ENCODE data around the gene PNLIPRP3.

PNLIPRP3 gene

DNA sequence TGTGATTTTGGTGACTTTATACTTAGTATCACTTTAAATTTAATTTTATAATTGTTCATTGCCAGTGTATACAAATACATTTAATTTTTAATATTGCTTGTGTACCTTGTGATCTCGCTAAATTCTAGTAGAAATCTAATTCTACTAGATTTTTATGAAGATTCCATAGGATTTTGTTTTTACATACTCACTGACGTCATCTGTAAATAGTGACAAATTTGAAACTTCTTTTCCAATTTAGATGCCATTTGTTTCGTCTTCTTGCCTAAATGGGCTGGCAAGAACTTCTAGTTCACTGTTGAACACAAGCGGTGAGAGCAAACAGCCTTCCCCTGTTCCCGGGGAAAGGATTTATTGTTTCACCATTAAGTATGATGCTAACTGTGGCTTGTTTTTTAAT is 17.3 kb upstream of the PNLIPRP3 start:
- Histone ChIP-seq H3K9me2 (ENCODE audit: low read depth, low read length) (no peaks in the 10 kb centered on the region), H3K36me3 (ENCODE audit: insufficient read depth, low read length) (no peaks in the 10 kb centered on the region), H3K79me2 (ENCODE audit: insufficient read depth, low read length) (no peaks in the 10 kb centered on the region), H3K4me1 (ENCODE audit: insufficient read depth, low read length, severe bottlenecking) (no peaks in the 10 kb centered on the region), H3K27me3 (ENCODE audit: insufficient read depth, low read length) (no peaks in the 10 kb centered on the region), H3K27ac (ENCODE audit: low read depth, low read length, poor library complexity, severe bottlenecking) (no peak overlapping the region), H3K4me2 (ENCODE audit: low read length) (no peak overlapping the region), H3K9me3 (ENCODE audit: low read length) (no peaks in the 10 kb centered on the region), H3K4me3 (ENCODE audit: low read depth, low read length, poor library complexity, severe bottlenecking) (no peak overlapping the region), H3F3A (ENCODE audit: insufficient read depth, low read length) (no peaks in the 10 kb centered on the region), H2AFZ (ENCODE audit: low read length) (no peak overlapping the region), H3K9ac (ENCODE audit: low read length) (no peak overlapping the region), H4K20me1 (ENCODE audit: insufficient read depth, low read length) (no peaks in the 10 kb centered on the region)
- no peak for TF ChIP-seq EZH2 (IDR thresholded peaks at IDR 0.05; ENCODE audit: borderline replicate concordance, low read length)
- no peak for TF ChIP-seq CTCF (IDR thresholded peaks at IDR 0.05; ENCODE audit: low read length)

DNA sequence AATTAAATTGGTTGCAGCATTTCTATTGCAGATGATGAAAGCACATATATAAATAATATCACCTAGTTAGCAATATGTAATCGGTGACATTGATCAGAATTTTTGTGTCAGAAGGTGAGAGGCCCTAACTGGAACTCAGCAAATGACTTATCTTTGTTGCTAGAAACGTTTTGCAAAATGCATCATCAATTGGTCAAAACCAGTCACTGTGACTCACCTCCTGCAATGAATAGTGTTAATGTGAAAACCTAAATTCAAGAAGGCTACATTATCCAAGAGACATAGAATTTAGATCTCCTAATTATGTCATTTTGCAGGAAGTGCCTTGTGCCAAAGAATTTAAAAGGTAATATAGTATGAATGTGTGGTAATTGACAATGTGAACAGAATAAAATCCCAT is 9.8 kb upstream of the PNLIPRP3 start:
- Histone ChIP-seq H2AFZ (ENCODE audit: low read length) (no peak overlapping the region), H3K4me3 (ENCODE audit: low read depth, low read length, poor library complexity, severe bottlenecking) (no peak overlapping the region), H3K9me3 (ENCODE audit: low read length) (no peaks in the 10 kb centered on the region), H3K9me2 (ENCODE audit: low read depth, low read length) (no peaks in the 10 kb centered on the region), H3K9ac (ENCODE audit: low read length) (no peak overlapping the region), H3K27ac (ENCODE audit: low read depth, low read length, poor library complexity, severe bottlenecking) (no peak overlapping the region), H3F3A (ENCODE audit: insufficient read depth, low read length) (no peaks in the 10 kb centered on the region), H3K4me2 (ENCODE audit: low read length) (no peak overlapping the region), H3K4me1 (ENCODE audit: insufficient read depth, low read length, severe bottlenecking) (no peaks in the 10 kb centered on the region), H3K79me2 (ENCODE audit: insufficient read depth, low read length) (no peaks in the 10 kb centered on the region), H3K36me3 (ENCODE audit: insufficient read depth, low read length) (no peaks in the 10 kb centered on the region), H4K20me1 (ENCODE audit: insufficient read depth, low read length) (no peaks in the 10 kb centered on the region), H3K27me3 (ENCODE audit: insufficient read depth, low read length) (no peaks in the 10 kb centered on the region)
- TF ChIP-seq EZH2 (IDR thresholded peaks at IDR 0.05; ENCODE audit: borderline replicate concordance, low read length) (no peak), CTCF (IDR thresholded peaks at IDR 0.05; ENCODE audit: low read length) (no peak)

- no peaks in the 10 kb centered on the region for H3K27me3 ChIP-seq (ENCODE audit: insufficient read depth, low read length)
- H3K4me1 ChIP-seq (ENCODE audit: insufficient read depth, low read length, severe bottlenecking): no peaks in the 10 kb centered on the region
- no peak overlapping the region for H3K4me3 ChIP-seq (ENCODE audit: low read depth, low read length, poor library complexity, severe bottlenecking)
- no peak overlapping the region for H3K9ac ChIP-seq (ENCODE audit: low read length)
- H3K4me2 ChIP-seq (ENCODE audit: low read length): no peak overlapping the region
- no peaks in the 10 kb centered on the region for H3K9me3 ChIP-seq (ENCODE audit: low read length)
- H3K27ac ChIP-seq (ENCODE audit: low read depth, low read length, poor library complexity, severe bottlenecking): no peak overlapping the region
- no peaks in the 10 kb centered on the region for H4K20me1 ChIP-seq (ENCODE audit: insufficient read depth, low read length)
- no peak overlapping the region for H2AFZ ChIP-seq (ENCODE audit: low read length)
- TF ChIP-seq CTCF (IDR thresholded peaks at IDR 0.05; ENCODE audit: low read length) (no peak), EZH2 (IDR thresholded peaks at IDR 0.05; ENCODE audit: borderline replicate concordance, low read length) (no peak)
- H3K36me3 ChIP-seq (ENCODE audit: insufficient read depth, low read length): no peaks in the 10 kb centered on the region
- no peaks in the 10 kb centered on the region for H3K79me2 ChIP-seq (ENCODE audit: insufficient read depth, low read length)
- no peaks in the 10 kb centered on the region for H3F3A ChIP-seq (ENCODE audit: insufficient read depth, low read length)
- no peaks in the 10 kb centered on the region for H3K9me2 ChIP-seq (ENCODE audit: low read depth, low read length)
Observed at GRCh38 chr10:116418389-116418788, 9.3 kb upstream of the PNLIPRP3 start.
